Activated CD4-positive, CD25-positive, alpha-beta regulatory T cell (primary cell): ENCODE measurements around the gene NRTN.
"Not testable (repeated sequence)": the region's sequence is repeated elsewhere in the genome, so short reads cannot be mapped to it uniquely, and the experiment has no call there.

Source experiments
- DNase-seq, 4 experiments: peaks; one replicate each; lab custom pipeline; 2025; lab: John Stamatoyannopoulos, UW

Gene NRTN

DNA sequence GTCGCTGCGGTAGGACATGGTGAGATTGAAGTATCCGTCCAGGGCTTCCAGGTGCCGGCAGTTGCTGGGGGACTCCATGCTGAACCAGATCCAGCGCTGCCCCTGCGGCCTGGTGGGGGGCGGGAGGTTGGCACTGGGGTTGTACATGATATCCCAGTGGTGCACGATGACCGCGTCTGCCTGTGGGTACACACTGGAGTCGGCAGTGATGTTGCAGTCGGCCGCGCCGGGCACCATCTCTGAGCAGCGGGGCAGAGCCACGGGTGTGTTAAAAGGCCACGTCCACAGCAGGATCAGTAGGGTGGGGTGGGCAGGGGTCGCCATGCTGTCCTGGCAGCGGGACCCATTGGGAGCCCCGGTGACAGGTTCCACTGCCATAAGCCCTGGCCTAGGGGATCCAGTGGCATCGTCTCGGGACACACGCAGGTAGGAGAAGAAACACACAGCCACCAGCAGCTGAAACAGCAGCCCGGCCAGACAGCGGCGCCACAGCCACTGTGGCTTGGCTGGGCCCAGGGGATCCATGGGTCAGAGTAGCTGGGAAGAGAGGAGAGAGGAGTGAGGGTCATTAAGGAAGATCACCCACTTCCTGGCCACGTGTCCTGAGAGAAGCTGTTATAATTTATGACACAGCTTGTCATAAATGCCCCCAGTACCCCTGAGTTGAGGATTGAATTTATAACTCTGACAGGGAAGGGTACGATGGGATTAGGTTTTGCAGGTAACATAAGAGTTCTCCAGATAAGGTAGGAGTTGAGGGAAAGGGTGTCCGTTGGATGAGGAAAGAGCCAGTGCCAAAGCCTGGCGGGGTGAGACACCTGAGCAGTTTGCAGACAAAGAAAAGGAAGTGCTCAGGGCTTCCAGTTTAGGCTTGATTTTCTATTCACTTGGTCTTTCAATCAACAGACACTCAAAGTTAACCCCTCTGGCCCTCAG lies 62.6 kb downstream of the NRTN start:
- DNase-seq = no peak

DNA sequence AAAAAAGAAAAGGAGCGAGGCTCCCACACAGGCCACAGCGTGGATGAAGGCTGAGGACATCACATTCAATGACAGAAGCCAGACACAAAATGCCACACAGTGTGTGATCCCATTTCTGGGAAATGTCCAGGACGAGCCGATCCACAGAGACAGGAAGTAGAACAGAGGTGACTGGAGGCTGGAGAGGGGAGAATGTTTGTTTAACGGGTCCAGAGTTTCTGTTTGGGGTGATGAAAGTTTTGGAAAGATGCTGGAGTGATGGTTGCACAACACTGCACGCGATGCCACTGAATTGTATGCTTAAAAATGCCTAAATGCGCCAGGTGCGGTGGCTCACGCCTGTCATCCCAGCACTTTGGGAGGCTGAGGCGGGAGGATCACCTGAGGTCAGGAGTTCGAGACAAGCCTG lies 66.1 kb downstream of the NRTN start:
- no peak for DNase-seq

DNA sequence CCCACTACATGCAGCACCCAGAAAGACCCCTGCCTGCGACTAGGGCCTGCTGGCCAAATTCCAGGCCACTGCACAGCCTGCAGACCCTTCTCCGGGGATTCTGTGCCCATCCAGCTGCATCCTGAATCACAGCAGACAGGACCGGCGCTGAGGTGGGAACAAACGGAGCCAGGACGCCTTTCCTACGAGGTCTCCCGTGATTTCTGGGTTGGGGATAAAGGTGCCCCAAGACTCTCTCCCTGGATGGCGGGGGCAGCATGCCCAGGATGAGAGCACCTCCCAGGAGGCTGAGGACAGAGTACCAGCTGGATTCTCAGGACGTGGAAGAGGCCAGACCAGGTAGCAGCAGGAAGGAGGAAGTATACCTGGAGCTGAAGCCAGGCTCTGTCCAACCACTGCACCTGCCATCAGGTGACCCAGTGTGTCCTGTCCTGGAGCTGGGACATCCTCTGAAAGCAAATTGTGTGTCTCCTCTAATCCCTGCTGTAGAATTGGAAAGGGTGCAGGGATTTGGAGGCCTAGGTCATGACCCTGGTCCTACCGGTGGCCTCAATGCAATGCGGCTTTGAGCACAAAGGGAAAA lies 68.8 kb downstream of the NRTN start:
- no peak for DNase-seq

DNA sequence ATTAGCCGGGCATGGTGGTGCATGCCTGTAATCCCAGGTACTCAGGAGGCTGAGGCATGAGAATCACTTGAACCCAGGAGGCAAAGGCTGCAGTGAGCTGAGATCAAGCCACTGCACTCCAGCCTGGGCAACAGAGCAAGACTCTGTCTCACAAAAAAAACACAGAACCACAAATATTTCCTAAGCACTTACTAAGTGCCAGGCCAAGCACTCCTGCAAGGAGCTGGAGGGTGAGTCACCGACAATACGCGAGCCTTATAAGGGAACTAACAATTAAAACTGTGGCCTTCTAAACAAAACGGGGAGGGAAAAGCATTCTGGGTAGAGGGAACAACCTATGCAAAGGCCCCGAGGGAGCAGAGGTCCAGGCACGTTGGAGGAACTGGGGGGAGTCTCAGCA lies 69.6 kb downstream of the NRTN start:
- DNase-seq = not testable (repeated sequence)

DNA sequence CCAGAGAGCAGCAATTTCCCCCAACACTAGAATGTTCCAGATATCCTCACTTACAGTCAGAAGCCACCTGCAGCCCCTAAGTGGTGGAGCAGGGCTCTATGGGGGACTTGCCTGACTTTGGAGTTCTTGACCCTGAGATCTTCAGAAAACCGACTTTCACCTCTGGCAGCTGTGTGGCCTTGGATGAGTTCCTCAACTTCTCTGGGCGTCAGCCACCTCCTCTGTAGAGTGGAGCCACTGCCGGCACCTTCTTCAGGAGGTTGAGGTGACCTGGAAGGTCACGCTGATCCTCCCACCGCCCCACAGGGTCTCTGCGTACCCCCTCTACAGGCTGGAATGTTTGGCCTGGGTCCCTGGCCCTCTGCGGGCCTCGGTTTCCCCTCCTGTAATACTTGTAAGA lies 72.6 kb downstream of the NRTN start:
- no peak for DNase-seq

GRCh38 chr19:5877882-5878281 lies 73.0 kb downstream of the NRTN start:
- DNase-seq = no peak
